ENCODE results near the gene RAB9A. TPM values are rescaled to one million over a fixed set of nuclear protein-coding genes. Genes with fewer than 3 reads are reported as not detected.

RAB9A gene
- total and polyA plus RNA-seq, 9 of the 15 experiments (the other 6 are each of a cell fraction or from before 2014, with no cell fraction given) = 13.5 to 20.8 (median 17.7) TPM

- Histone ChIP-seq H3K4me3 (peak overlapping the region; percentile 95), H3K27me3 (ENCODE audit: control insufficient read depth in 2 of 2, insufficient read depth in 2 of 2, low read length in 2 of 2) (no peaks in the 10 kb centered on the region), H2AFZ (ENCODE audit: low read depth, low read length) (peak overlapping the region; percentile 97), H3K9ac (ENCODE audit: insufficient read depth in 1 of 2, low read depth in 2 of 2, low read length in 2 of 2) (peak overlapping the region; percentile 92; a peak in 3 of 4 replicates), H3K4me1 (replicated peaks in 1 of 2; ENCODE audit: control insufficient read depth in 2 of 2, insufficient read depth in 2 of 2, low read length in 2 of 2) (peaks cover 6 to 24% of the 10 kb centered on the region in 2 experiments; a peak in 3 of 5 replicates), H3K79me2 (ENCODE audit: control insufficient read depth, insufficient read depth, low read length) (peaks cover 56% of the 10 kb centered on the region), H3K9me1 (ENCODE audit: control insufficient read depth, insufficient read depth, low read length) (no peaks in the 10 kb centered on the region), H3K27ac (ENCODE audit: extremely low read depth, low read depth, low read length) (peak overlapping the region; percentile 93), H4K20me1 (replicated peaks; ENCODE audit: control insufficient read depth, insufficient read depth, low read length) (peaks cover 12% of the 10 kb centered on the region; the same call in 1 of the 2 replicates), H3K9me3 (replicated peaks; ENCODE audit: control insufficient read depth, insufficient read depth, low read depth, low read length) (no peaks in the 10 kb centered on the region), H3K36me3 (ENCODE audit: control insufficient read depth, insufficient read depth, low read length) (peaks cover 9% of the 10 kb centered on the region; the same call in 1 of the 3 replicates), H3K4me2 (ENCODE audit: insufficient read depth, low read length) (peak overlapping the region; percentile 89)
- CTCF ChIA-PET (ENCODE audit: low intra/inter-chr PET ratio) = no interaction called here
- ATAC-seq (peak; percentile 1; the same call in 2 of the 3 replicates), FAIRE-seq (no peak), DNase-seq (ENCODE audit: extremely low read depth in 1 of 4, low spot score in 3 of 4) (peak in 1 of 4 experiments; percentile 42)
- in situ Hi-C loops (cut with MboI) (no loop called here), intact Hi-C loops (cut with micrococcal nuclease) (loop anchor here (1.0 to 2.0 kb wide), 2 partner anchors 20 to 31 kb away; no protein-coding TSS in a partner anchor)
- WGBS (ENCODE audit: insufficient coverage, low coverage, missing lambda C conversion rate) = under 1% methylated on average over 16 of the region's 16 CpGs
- POLR2A ChIA-PET = interaction anchor here (1.1 kb wide), 1 partner anchor 10 kb away, joined by 4 read pairs; no protein-coding TSS in a partner anchor
- BruUV-seq (replicated peaks) = TSS peak; percentile 51
- no peak for TF ChIP-seq BRD9 (IDR thresholded peaks at IDR 0.05; ENCODE audit: low read depth, partially characterized antibody)
- no peak for TF ChIP-seq TCF15 (CRISPR knock-in tag; IDR thresholded peaks at IDR 0.05)
- peak; percentile 54; the same call in 1 of the 2 replicates for TF ChIP-seq RAD51 (IDR thresholded peaks at IDR 0.05; ENCODE audit: borderline replicate concordance, low read depth)
- TF ChIP-seq MYC (IDR thresholded peaks at IDR 0.05; ENCODE audit: low read depth, low read length) = 0 out of 2 replicates have a peak, but pooled peaks have one; percentile 2
- no peak for TF ChIP-seq MYC (CRISPR knock-in tag; IDR thresholded peaks at IDR 0.05; ENCODE audit: borderline replicate concordance, low read depth)
- TF ChIP-seq TFAM (CRISPR knock-in tag; conservative IDR thresholded peaks at IDR 0.05) = no peak
- TF ChIP-seq SRSF7 (optimal IDR thresholded peaks at IDR 0.05; ENCODE audit: low read depth, low read length) = no peak
- TF ChIP-seq PPARD (CRISPR knock-in tag; IDR thresholded peaks at IDR 0.05) = no peak
- no peak for TF ChIP-seq BCOR (IDR thresholded peaks at IDR 0.05)
- 0 out of 2 replicates have a peak, but pooled peaks have one; percentile 12 for TF ChIP-seq CBFA2T3 (IDR thresholded peaks at IDR 0.05)
- no peak for TF ChIP-seq E2F4 (CRISPR knock-in tag; IDR thresholded peaks at IDR 0.05; ENCODE audit: low read depth)
- no peak for TF ChIP-seq ZEB2 (IDR thresholded peaks at IDR 0.05)
- no peak for TF ChIP-seq ZBTB1 (CRISPR knock-in tag; IDR thresholded peaks at IDR 0.05; ENCODE audit: borderline replicate concordance, low read depth)
- no peak for TF ChIP-seq TSHZ1 (CRISPR knock-in tag; IDR thresholded peaks at IDR 0.05)
- TF ChIP-seq MAFG (tag; conservative IDR thresholded peaks at IDR 0.05) = no peak
- no peak for TF ChIP-seq CGGBP1 (CRISPR knock-in tag; IDR thresholded peaks at IDR 0.05)
- no peak for TF ChIP-seq EGR1 (conservative IDR thresholded peaks at IDR 0.05)
- no peak for TF ChIP-seq CTBP1 (IDR thresholded peaks at IDR 0.05; ENCODE audit: borderline replicate concordance)
- TF ChIP-seq TCF3 (CRISPR knock-in tag; IDR thresholded peaks at IDR 0.05) = no peak
Measured at GRCh38 chrX:13689741-13690211, 848 bp downstream of the RAB9A start.
